ENCODE results near the gene TMPRSS4.
A peak's percentile ranks its signal among the peaks of the same experiment; 100 is the strongest.

TMPRSS4 gene

GRCh38 chr11:118152020-118152551 lies 75.2 kb downstream of the TMPRSS4 start:
- H3K27ac ChIP-seq, result no peak overlapping the region
- H3K27me3 ChIP-seq (ENCODE audit: control insufficient read depth, insufficient read depth, low read length), result no peaks in the 10 kb centered on the region

GRCh38 chr11:118152552-118153471 lies 75.9 kb downstream of the TMPRSS4 start, which contains the start of gene SCN4B:
Gene SCN4B, minus strand, starts transcription at chr11:118152823. Its CDS starts 150 bp downstream, at chr11:118152673.
- Histone ChIP-seq H2AFZ (peak within 1 kb of the TSS; percentile 66), H3K4me2 (ENCODE audit: low read length) (peak within 1 kb of the TSS; percentile 74), H3K4me1 (no peaks in the 10 kb centered on the region), H3K36me3 (ENCODE audit: control insufficient read depth, insufficient read depth, low read length) (no peaks in the 10 kb centered on the region), H3K9ac (no peak within 1 kb of the TSS), H3K79me2 (no peaks in the 10 kb centered on the region), H3K4me3 (ENCODE audit: low read depth, low read length) (peak within 1 kb of the TSS; percentile 42), H3K27ac (no peak within 1 kb of the TSS), H3K27me3 (ENCODE audit: control insufficient read depth, insufficient read depth, low read length) (no peaks in the 10 kb centered on the region), H3K9me3 (ENCODE audit: control insufficient read depth, low read length) (no peaks in the 10 kb centered on the region)
- no peak for TF ChIP-seq CTCF (IDR thresholded peaks at IDR 0.05)

More at GRCh38 chr11:118152020-118152551, 75.2 kb downstream of the TMPRSS4 start:
- no peak for TF ChIP-seq CTCF (IDR thresholded peaks at IDR 0.05)
- Histone ChIP-seq H3K4me2 (ENCODE audit: low read length) (peak overlapping the region; percentile 74), H2AFZ (peak overlapping the region; percentile 9), H3K9me3 (ENCODE audit: control insufficient read depth, low read length) (no peaks in the 10 kb centered on the region), H3K4me3 (ENCODE audit: low read depth, low read length) (no peak overlapping the region), H3K79me2 (no peaks in the 10 kb centered on the region), H3K4me1 (no peaks in the 10 kb centered on the region), H3K9ac (no peak overlapping the region), H3K36me3 (ENCODE audit: control insufficient read depth, insufficient read depth, low read length) (no peaks in the 10 kb centered on the region)

- no peak overlapping the region for H3K27ac ChIP-seq
- H3K4me2 ChIP-seq (ENCODE audit: low read length), result no peak overlapping the region
- H3K79me2 ChIP-seq, result no peaks in the 10 kb centered on the region
- H3K4me3 ChIP-seq (ENCODE audit: low read depth, low read length), result no peak overlapping the region
- H3K4me1 ChIP-seq, result no peaks in the 10 kb centered on the region
- no peak overlapping the region for H2AFZ ChIP-seq
- H3K9ac ChIP-seq, result no peak overlapping the region
- H3K27me3 ChIP-seq (ENCODE audit: control insufficient read depth, insufficient read depth, low read length), result no peaks in the 10 kb centered on the region
- TF ChIP-seq CTCF (IDR thresholded peaks at IDR 0.05), result no peak
- no peaks in the 10 kb centered on the region for H3K36me3 ChIP-seq (ENCODE audit: control insufficient read depth, insufficient read depth, low read length)
- no peaks in the 10 kb centered on the region for H3K9me3 ChIP-seq (ENCODE audit: control insufficient read depth, low read length)
Observed at GRCh38 chr11:118153516-118153915, 76.6 kb downstream of the TMPRSS4 start.

GRCh38 chr11:118153976-118154375 lies 77.1 kb downstream of the TMPRSS4 start:
- no peak for TF ChIP-seq CTCF (IDR thresholded peaks at IDR 0.05)
- Histone ChIP-seq H2AFZ (no peak overlapping the region), H3K9me3 (ENCODE audit: control insufficient read depth, low read length) (no peaks in the 10 kb centered on the region), H3K4me2 (ENCODE audit: low read length) (no peak overlapping the region), H3K27ac (no peak overlapping the region), H3K4me3 (ENCODE audit: low read depth, low read length) (no peak overlapping the region), H3K36me3 (ENCODE audit: control insufficient read depth, insufficient read depth, low read length) (no peaks in the 10 kb centered on the region), H3K79me2 (no peaks in the 10 kb centered on the region), H3K4me1 (no peaks in the 10 kb centered on the region), H3K9ac (no peak overlapping the region), H3K27me3 (ENCODE audit: control insufficient read depth, insufficient read depth, low read length) (no peaks in the 10 kb centered on the region)

All from parathyroid adenoma (tissue), 2 donors.